Peyer's patch (tissue), 4 donors: ENCODE data around the gene DMD. TPM values are rescaled to one million over a fixed set of nuclear protein-coding genes. Genes with fewer than 3 reads are reported as not detected.
A peak's percentile ranks its signal among the peaks of the same experiment; 100 is the strongest.

Experiments
- DNase-seq, 3 donors: peaks; one replicate each; pipeline ENCODE4 v3.0.0-alpha.2; 2017 to 2019
- H3K27ac ChIP-seq, 4 donors: fragments of 200-600 bp; sonication (generic); one replicate each; pipeline ENCODE4 v1.5.1; 2016 to 2019
- H3K27me3 ChIP-seq, 2 donors: fragments of 200-600 bp; sonication (generic); one replicate each; pipeline ENCODE4 v1.5.1; 2019
- H3K36me3 ChIP-seq, 3 donors: fragments of 200-600 bp; sonication (generic); one replicate each; pipeline ENCODE4 v1.5.1; 2016 to 2019
- H3K4me1 ChIP-seq, 4 donors: fragments of 200-600 bp; sonication (generic); one replicate each; pipeline ENCODE4 v1.5.1; 2016 to 2019
- H3K4me3 ChIP-seq, 4 donors: fragments of 200-600 bp; sonication (generic); 1 replicate in 3 of 4; 2 replicates in 1 of 4; pipeline ENCODE4 v1.5.1; 2016 to 2019; ENCODE audit warnings: mild to moderate bottlenecking in 1 of 4
- H3K9me3 ChIP-seq, 4 donors: fragments of 200-600 bp; sonication (generic); one replicate each; pipeline ENCODE4 v1.5.1; 2016 to 2019; ENCODE audit warnings: mild to moderate bottlenecking in 1 of 4
- POLR2A ChIP-seq, 2 donors: fragments of 450-650 bp; IDR thresholded peaks; one replicate each; pipeline ENCODE4 v1.5.1; 2017; ENCODE audit warnings: antibody characterized with exemption in 2 of 2, mild to moderate bottlenecking in 2 of 2, moderate library complexity in 2 of 2
- total RNA-seq, 4 donors: library from RNA; depleted of rRNA; stranded (reverse); fragments of >200 nt; gene quantifications; one replicate each; pipeline ENCODE4 v1.1.0, GENCODE V29; 2016
- TF ChIP-seq, protein P1 (sequence below), 6 experiments: fragments of 450-650 bp in 4 of 6; fragments of 200-600 bp in 2 of 6; sonication (generic) in 1 of 6; IDR thresholded peaks; one replicate each; pipeline ENCODE4 v1.5.1; 2017 to 2019; ENCODE audit warnings: antibody characterized with exemption in 6 of 6, mild to moderate bottlenecking in 3 of 6, moderate library complexity in 1 of 6

DMD gene
- total RNA-seq, 4 donors from 2014 or later: 15.8 to 109 (median 19.1) TPM

DNA sequence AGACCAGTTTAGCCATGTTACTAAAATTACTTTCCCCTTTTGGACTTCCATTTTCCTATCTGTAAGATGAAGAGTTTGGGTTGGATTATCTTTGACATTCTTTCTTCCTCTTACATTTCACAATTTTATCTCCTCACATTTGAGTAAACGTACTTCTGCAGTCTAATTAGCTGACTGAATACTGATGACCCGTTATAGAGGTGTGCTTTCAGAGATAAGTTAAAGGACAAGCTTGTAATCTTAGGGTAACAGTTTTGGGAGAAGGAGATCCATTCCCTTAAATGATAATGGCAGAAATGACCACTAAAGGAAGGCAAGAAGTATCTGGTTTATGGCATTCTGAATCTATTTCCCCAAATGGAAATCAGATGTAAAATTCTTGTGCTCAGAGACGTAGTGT lies 1916.9 kb downstream of the DMD start:
- no peak overlapping the region for H3K27ac ChIP-seq
- H3K27me3 ChIP-seq: no peaks in the 10 kb centered on the region
- no peak for DNase-seq

DNA sequence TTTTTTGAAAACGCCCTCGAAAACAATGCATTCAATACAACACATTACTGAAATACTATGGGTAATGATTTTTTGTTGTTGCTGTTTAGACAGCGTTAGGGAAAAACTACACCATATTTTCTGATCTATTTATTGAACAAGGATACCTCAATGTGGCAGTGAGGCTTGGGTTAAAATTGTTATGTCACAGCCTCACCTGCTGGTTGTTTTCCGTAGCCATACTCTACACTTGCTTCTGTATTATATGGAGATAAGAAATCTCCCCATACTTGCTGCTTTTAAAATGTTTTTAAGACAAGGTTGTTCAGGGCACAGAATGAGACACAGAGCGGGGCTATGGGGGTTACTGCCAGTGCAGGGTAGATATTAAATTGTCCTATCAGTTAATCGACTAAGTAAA lies 1917.9 kb downstream of the DMD start:
- Histone ChIP-seq H3K4me1 (no peaks in the 10 kb centered on the region), H3K27me3 (no peaks in the 10 kb centered on the region), H3K4me3 (no peak overlapping the region), H3K9me3 (no peaks in the 10 kb centered on the region), H3K36me3 (no peaks in the 10 kb centered on the region), H3K27ac (no peak overlapping the region)
- DNase-seq: no peak
- TF ChIP-seq POLR2A (IDR thresholded peaks at IDR 0.05): no peak
- TF ChIP-seq, protein P1, sequence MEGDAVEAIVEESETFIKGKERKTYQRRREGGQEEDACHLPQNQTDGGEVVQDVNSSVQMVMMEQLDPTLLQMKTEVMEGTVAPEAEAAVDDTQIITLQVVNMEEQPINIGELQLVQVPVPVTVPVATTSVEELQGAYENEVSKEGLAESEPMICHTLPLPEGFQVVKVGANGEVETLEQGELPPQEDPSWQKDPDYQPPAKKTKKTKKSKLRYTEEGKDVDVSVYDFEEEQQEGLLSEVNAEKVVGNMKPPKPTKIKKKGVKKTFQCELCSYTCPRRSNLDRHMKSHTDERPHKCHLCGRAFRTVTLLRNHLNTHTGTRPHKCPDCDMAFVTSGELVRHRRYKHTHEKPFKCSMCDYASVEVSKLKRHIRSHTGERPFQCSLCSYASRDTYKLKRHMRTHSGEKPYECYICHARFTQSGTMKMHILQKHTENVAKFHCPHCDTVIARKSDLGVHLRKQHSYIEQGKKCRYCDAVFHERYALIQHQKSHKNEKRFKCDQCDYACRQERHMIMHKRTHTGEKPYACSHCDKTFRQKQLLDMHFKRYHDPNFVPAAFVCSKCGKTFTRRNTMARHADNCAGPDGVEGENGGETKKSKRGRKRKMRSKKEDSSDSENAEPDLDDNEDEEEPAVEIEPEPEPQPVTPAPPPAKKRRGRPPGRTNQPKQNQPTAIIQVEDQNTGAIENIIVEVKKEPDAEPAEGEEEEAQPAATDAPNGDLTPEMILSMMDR (IDR thresholded peaks at IDR 0.05): peak in 4 of 6 experiments; percentile 22 to 58 (median 51)

More for the DNA sequence above, 1916.9 kb downstream of the DMD start:
- TF ChIP-seq, protein P1 (IDR thresholded peaks at IDR 0.05): no peak
- TF ChIP-seq POLR2A (IDR thresholded peaks at IDR 0.05): no peak
- H3K9me3 ChIP-seq: no peaks in the 10 kb centered on the region
- no peaks in the 10 kb centered on the region for H3K36me3 ChIP-seq
- no peak overlapping the region for H3K4me3 ChIP-seq
- H3K4me1 ChIP-seq: no peaks in the 10 kb centered on the region

DNA sequence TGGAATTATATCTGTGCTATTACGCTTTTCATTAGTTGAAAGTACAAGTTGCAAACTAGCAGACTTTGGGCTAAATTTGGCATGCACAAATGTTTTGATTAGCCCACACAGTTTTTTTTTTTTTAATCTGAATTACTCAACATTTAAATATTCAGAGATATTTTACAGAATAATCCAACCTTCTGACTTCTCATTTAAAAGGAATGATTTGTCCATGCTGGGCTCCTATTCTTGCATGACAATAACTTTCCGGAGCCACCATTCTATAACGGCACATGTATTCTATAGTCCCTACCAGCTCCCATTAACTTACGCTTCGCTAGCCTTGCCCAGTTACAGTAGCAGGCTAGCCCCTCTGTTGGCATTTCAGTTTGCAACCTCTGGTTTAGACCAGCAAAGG lies 1920.2 kb downstream of the DMD start:
- no peak overlapping the region for H3K4me3 ChIP-seq
- TF ChIP-seq, protein P1 (IDR thresholded peaks at IDR 0.05): no peak
- no peak for TF ChIP-seq POLR2A (IDR thresholded peaks at IDR 0.05)
- no peaks in the 10 kb centered on the region for H3K27me3 ChIP-seq
- DNase-seq: no peak
- no peak overlapping the region for H3K27ac ChIP-seq
- no peaks in the 10 kb centered on the region for H3K4me1 ChIP-seq
- no peaks in the 10 kb centered on the region for H3K9me3 ChIP-seq
- no peaks in the 10 kb centered on the region for H3K36me3 ChIP-seq

DNA sequence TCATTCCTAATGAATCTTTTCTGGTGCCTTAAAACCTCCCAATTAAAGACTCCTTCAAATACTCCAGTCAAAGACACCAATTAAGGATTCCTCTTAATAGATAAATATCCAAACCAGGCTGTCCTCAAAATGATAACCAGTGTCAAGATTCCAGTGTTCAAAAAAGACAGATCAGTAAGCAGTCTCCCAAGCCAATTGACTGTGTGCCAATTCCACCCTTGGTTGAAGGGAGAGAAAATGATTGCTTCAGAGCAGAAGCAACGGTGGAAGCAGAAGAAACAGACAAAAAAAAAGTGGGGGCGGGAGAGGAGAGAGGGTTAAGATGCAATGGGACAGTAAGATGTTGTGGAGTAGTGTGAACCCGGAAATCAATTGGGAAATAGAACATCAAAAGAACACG lies 1923.5 kb downstream of the DMD start:
- no peaks in the 10 kb centered on the region for H3K4me1 ChIP-seq
- DNase-seq: no peak
- no peak overlapping the region for H3K4me3 ChIP-seq
- no peak overlapping the region for H3K27ac ChIP-seq
- TF ChIP-seq POLR2A (IDR thresholded peaks at IDR 0.05): no peak
- TF ChIP-seq, protein P1 (IDR thresholded peaks at IDR 0.05): no peak
- H3K9me3 ChIP-seq: no peaks in the 10 kb centered on the region
- H3K36me3 ChIP-seq: no peaks in the 10 kb centered on the region
- no peaks in the 10 kb centered on the region for H3K27me3 ChIP-seq

DNA sequence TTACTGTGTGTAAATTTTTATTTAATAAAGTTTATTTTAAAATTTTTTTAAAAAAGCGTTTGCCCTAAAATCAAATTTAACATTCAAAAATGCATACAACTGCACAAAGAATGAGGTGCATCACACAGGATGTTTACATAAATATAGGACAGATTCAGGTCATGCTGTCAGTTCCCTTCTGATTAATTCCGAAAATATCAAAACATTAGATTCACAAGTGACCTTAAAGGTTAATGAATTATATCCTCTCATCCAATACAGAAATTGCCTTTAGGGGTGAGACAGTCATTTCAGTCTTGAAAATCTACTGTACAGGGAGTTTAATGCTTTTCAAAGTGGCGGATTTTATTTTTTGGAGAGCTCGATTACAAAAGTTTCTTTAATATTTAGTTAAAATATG lies 1930.8 kb downstream of the DMD start:
- TF ChIP-seq POLR2A (IDR thresholded peaks at IDR 0.05): no peak
- TF ChIP-seq, protein P1 (IDR thresholded peaks at IDR 0.05): no peak
- Histone ChIP-seq H3K36me3 (no peaks in the 10 kb centered on the region), H3K4me3 (no peak overlapping the region), H3K27me3 (no peaks in the 10 kb centered on the region), H3K27ac (no peak overlapping the region), H3K4me1 (no peaks in the 10 kb centered on the region), H3K9me3 (no peaks in the 10 kb centered on the region)
- no peak for DNase-seq

DNA sequence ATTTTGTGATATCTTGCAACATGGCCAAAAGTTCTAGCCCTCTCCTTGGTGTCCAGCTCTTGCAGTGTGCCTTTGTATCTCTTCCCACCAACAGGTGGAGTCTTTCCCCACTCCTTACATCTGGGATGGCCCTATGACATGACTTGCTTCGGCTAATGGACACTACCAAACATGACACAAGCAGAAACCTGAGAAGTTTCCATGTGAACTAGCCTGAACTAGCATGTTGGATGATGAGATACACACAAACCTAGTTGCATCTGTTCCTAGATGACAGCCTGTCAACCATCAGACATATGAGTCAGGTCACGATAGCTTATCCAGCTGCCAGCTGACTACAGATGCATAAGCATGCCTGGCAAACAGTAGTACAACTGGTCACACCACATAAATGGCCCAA lies 1932.0 kb downstream of the DMD start:
- Histone ChIP-seq H3K9me3 (no peaks in the 10 kb centered on the region), H3K36me3 (no peaks in the 10 kb centered on the region), H3K4me1 (no peaks in the 10 kb centered on the region), H3K27me3 (no peaks in the 10 kb centered on the region), H3K27ac (no peak overlapping the region), H3K4me3 (no peak overlapping the region)
- no peak for DNase-seq
- no peak for TF ChIP-seq POLR2A (IDR thresholded peaks at IDR 0.05)
- TF ChIP-seq, protein P1 (IDR thresholded peaks at IDR 0.05): peak in 1 of 6 experiments; percentile 14
